OCI-LY7 (cell line): ENCODE measurements around the gene TNIK.

Source experiments
- CTCF ChIP-seq: fragments of 200-600 bp; sonication (generic); conservative IDR thresholded peaks from 2 replicates; pipeline ENCODE4 v1.5.1; 2014; ENCODE audit warnings: mild to moderate bottlenecking, antibody characterized with exemption, low read length, moderate library complexity, mixed read lengths
- EZH2phosphoT487 ChIP-seq: fragments of 200-600 bp; sonication (generic); IDR thresholded peaks from 2 replicates; pipeline ENCODE4 v1.6.1; 2018; ENCODE audit warnings: low read depth, borderline replicate concordance, mild to moderate bottlenecking, mixed run types, antibody characterized with exemption, low read length, moderate library complexity, mixed read lengths

- TF ChIP-seq CTCF (no peak), EZH2phosphoT487 (no peak)
These were observed 170.9 kb downstream of the TNIK start for GRCh38 chr3:171289291-171289690.
